ENCODE data around the gene PID1. TPM values are rescaled to one million over a fixed set of nuclear protein-coding genes. Genes with fewer than 3 reads are reported as not detected.

PID1 gene
- polyA plus RNA-seq, 1 donor, result 12.4 TPM

DNA sequence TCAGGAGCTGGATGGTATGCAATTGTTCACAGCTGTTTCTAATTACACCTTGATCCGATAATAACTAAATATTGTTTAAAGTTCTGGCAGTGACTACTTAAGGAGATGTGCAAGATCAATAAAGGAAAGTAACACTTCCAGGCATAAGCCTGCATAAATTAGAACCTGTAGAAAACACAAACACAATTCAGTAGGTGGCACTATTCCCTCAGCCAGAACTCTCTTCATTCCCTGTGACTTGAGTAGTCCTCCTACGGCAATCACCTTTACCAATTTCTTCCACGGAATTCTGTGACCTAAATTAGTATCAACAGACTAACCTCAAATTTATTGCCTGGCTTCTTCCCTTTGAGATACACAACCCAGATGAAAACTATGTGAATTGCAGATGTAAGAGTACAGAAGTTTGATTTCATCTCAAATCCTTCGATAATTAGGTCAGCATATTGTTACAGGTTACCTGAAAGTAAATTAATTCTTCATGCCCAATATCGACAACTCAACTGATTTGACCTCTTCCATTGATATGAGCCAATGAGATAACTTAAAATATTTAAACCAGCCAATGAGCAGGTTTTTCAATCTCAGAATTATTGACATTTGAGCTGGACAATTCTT is 137.8 kb downstream of the PID1 start:
- no peaks in the 10 kb centered on the region for H3K27me3 ChIP-seq (ENCODE audit: control insufficient read depth, insufficient read depth, low read length)
- 25% methylated on average over 2 of the region's 5 CpGs for WGBS (ENCODE audit: insufficient coverage, low lambda C conversion rate)
- DNase-seq, result peak; percentile 31 to 72
- H3K27ac ChIP-seq (ENCODE audit: low read length), result no peak overlapping the region
- no peaks in the 10 kb centered on the region for H3K9me3 ChIP-seq (ENCODE audit: control insufficient read depth, low read depth, low read length)
- H3K4me1 ChIP-seq (ENCODE audit: control insufficient read depth, insufficient read depth, low read length), result peaks cover 15% of the 10 kb centered on the region
- H3K4me3 ChIP-seq (ENCODE audit: low read length), result no peak overlapping the region
- no peaks in the 10 kb centered on the region for H3K36me3 ChIP-seq (ENCODE audit: control insufficient read depth, insufficient read depth, low read length)

DNA sequence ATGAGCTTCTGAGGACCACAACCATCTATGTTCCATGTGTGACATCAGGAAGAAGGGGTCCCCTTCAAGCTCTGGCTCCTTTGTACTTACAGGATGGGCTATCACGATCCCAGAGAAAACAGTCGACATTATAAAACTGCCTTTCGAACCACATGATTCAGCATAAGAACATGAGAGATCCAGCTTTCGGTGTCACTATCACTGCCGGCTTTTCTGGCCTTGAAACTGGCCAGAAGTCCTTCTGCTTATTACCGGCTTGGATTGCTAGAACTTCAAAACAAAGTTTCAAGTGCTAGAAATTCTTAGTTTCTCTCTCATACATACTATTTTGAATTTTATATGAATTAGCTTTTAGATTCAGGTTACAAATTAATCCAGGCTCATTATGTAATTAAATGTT is 138.9 kb downstream of the PID1 start:
- Histone ChIP-seq H3K4me3 (ENCODE audit: low read length) (no peak overlapping the region), H3K9me3 (ENCODE audit: control insufficient read depth, low read depth, low read length) (no peaks in the 10 kb centered on the region), H3K27ac (ENCODE audit: low read length) (no peak overlapping the region), H3K36me3 (ENCODE audit: control insufficient read depth, insufficient read depth, low read length) (no peaks in the 10 kb centered on the region), H3K4me1 (ENCODE audit: control insufficient read depth, insufficient read depth, low read length) (peaks cover 10% of the 10 kb centered on the region), H3K27me3 (ENCODE audit: control insufficient read depth, insufficient read depth, low read length) (no peaks in the 10 kb centered on the region)
- no CpG with 5 or more reads among the region's 6 CpGs for WGBS (ENCODE audit: insufficient coverage, low lambda C conversion rate)
- no peak for DNase-seq

DNA sequence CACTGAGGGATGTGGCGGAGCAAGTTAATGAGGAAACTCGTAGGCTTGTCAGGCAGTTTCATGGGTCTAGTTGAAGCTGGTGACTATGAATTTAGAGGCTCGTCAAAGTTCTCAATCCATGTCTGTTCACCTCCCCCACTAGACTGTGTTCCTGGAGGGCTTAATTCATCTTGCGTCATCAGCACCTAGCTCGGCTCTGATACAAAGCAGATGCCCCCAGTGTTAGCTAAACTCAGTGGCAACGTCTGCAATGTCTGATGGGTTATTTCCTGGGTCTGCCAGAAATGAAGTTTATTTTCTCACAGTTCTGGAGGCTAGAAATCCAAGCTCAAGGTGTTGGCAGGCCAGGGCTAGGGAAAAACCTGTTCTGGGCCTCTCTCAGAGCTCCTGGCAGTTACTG is 140.6 kb downstream of the PID1 start:
- no peaks in the 10 kb centered on the region for H3K27me3 ChIP-seq (ENCODE audit: control insufficient read depth, insufficient read depth, low read length)
- peak in 1 of 2 donors; percentile 43 for DNase-seq
- H3K4me1 ChIP-seq (ENCODE audit: control insufficient read depth, insufficient read depth, low read length), result peaks cover 10% of the 10 kb centered on the region
- H3K9me3 ChIP-seq (ENCODE audit: control insufficient read depth, low read depth, low read length), result no peaks in the 10 kb centered on the region
- H3K36me3 ChIP-seq (ENCODE audit: control insufficient read depth, insufficient read depth, low read length), result no peaks in the 10 kb centered on the region
- peak overlapping the region; percentile 83 for H3K27ac ChIP-seq (ENCODE audit: low read length)
- H3K4me3 ChIP-seq (ENCODE audit: low read length), result no peak overlapping the region
- 25% methylated on average over 2 of the region's 6 CpGs for WGBS (ENCODE audit: insufficient coverage, low lambda C conversion rate)

DNA sequence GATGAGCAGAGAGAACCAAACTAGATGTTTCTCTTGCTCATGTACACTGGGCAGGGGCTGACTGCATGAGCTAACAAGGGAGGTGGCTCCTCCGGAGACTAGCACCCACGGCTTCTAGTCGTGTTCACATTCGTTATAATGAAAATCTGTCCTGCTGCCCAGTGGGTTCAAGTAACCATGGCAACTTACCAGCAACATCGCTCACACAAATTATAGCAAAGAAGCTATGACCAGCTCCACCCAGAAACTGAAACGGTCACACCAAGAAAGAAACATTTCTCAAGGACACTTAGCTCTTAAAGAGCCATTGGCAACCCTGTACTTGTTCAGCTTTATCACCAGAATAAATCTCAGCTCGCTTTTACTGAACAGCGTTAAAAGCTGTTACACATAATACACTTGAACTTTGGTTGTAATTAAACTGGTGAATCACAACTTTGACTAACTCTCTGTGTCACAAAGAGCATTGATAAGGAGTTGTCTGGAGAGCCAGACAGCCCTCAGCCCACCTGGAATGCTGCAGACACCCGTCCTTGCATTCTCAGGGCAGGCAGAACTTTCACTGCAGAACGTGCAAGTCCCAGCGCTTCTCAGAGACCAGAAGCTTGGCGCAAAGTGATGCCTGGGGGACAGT is 141.2 kb downstream of the PID1 start:
- H3K4me3 ChIP-seq (ENCODE audit: low read length), result no peak overlapping the region
- peak overlapping the region; percentile 83 for H3K27ac ChIP-seq (ENCODE audit: low read length)
- H3K27me3 ChIP-seq (ENCODE audit: control insufficient read depth, insufficient read depth, low read length), result no peaks in the 10 kb centered on the region
- DNase-seq, result peak; percentile 77 to 91
- H3K36me3 ChIP-seq (ENCODE audit: control insufficient read depth, insufficient read depth, low read length), result no peaks in the 10 kb centered on the region
- no peaks in the 10 kb centered on the region for H3K9me3 ChIP-seq (ENCODE audit: control insufficient read depth, low read depth, low read length)
- H3K4me1 ChIP-seq (ENCODE audit: control insufficient read depth, insufficient read depth, low read length), result peaks cover 10% of the 10 kb centered on the region
- WGBS (ENCODE audit: insufficient coverage, low lambda C conversion rate), result no CpG with 5 or more reads among the region's 12 CpGs

DNA sequence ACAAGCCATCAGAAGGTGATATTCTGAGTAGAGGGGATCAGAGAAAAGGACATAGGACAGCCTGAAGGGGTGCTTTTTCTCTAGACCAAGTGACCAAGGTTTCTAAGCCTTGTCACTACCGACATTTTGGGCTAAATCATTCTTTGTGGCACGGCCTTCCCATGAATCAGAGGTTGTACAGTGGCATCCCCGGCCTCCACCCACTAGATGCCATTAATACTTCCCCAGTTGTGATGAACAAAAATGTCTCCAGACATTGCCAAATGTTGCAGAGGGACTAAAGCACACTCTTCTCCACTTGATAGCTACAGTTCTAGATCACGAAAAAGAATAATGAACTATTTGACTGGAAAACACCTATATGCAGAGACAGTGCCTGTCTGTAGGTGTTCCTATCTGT is 143.6 kb downstream of the PID1 start:
- H3K36me3 ChIP-seq (ENCODE audit: control insufficient read depth, insufficient read depth, low read length), result no peaks in the 10 kb centered on the region
- WGBS (ENCODE audit: insufficient coverage, low lambda C conversion rate), result 75% methylated on average over 2 of the region's 4 CpGs
- H3K27me3 ChIP-seq (ENCODE audit: control insufficient read depth, insufficient read depth, low read length), result no peaks in the 10 kb centered on the region
- no peak overlapping the region for H3K27ac ChIP-seq (ENCODE audit: low read length)
- DNase-seq, result no peak
- H3K4me3 ChIP-seq (ENCODE audit: low read length), result no peak overlapping the region
- peaks cover 10% of the 10 kb centered on the region for H3K4me1 ChIP-seq (ENCODE audit: control insufficient read depth, insufficient read depth, low read length)
- H3K9me3 ChIP-seq (ENCODE audit: control insufficient read depth, low read depth, low read length), result no peaks in the 10 kb centered on the region

DNA sequence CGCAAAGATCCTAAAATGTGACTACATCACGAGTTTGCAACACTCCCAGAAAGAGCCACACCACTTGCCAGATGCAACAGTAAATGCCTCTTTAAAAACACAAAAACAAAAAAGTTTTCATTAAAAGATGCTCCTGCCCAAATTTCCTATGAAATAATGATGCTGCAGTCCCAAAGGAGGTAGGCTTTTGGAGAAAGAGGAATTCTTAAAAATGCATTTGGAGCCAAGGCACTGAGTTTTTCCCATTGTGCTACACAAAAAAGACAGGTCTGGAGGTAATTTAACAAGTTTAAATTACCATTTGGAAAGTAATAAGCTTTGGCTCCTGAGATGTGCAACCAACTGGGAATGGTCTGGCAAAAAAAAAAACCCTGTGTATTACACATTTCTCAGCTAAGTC is 145.0 kb downstream of the PID1 start:
- WGBS (ENCODE audit: insufficient coverage, low lambda C conversion rate), result 100% methylated on average over 2 of the region's 2 CpGs
- Histone ChIP-seq H3K27me3 (ENCODE audit: control insufficient read depth, insufficient read depth, low read length) (no peaks in the 10 kb centered on the region), H3K4me1 (ENCODE audit: control insufficient read depth, insufficient read depth, low read length) (peaks cover 10% of the 10 kb centered on the region), H3K27ac (ENCODE audit: low read length) (no peak overlapping the region), H3K4me3 (ENCODE audit: low read length) (no peak overlapping the region), H3K36me3 (ENCODE audit: control insufficient read depth, insufficient read depth, low read length) (no peaks in the 10 kb centered on the region), H3K9me3 (ENCODE audit: control insufficient read depth, low read depth, low read length) (no peaks in the 10 kb centered on the region)
- DNase-seq, result no peak

DNA sequence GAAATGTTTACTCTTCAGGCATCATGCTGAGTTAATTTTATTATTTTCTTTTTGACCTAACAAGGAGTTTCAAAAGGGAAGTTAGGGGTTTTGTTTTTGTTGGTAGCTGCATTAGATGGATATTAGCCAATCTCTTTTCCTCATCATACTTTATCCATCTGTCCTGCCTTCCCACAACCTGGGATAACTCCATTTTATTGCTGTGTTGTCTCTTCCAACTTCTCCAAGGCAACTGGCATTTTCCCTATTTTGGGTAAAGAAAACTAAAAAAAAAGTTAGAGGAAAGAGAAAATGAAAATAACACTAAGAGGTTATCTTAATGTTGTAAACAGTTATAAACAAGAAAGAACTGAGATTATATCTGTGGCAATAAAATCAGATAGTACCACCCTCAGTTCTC is 147.0 kb downstream of the PID1 start:
- Histone ChIP-seq H3K36me3 (ENCODE audit: control insufficient read depth, insufficient read depth, low read length) (no peaks in the 10 kb centered on the region), H3K27ac (ENCODE audit: low read length) (no peak overlapping the region), H3K27me3 (ENCODE audit: control insufficient read depth, insufficient read depth, low read length) (no peaks in the 10 kb centered on the region), H3K9me3 (ENCODE audit: control insufficient read depth, low read depth, low read length) (no peaks in the 10 kb centered on the region), H3K4me1 (ENCODE audit: control insufficient read depth, insufficient read depth, low read length) (no peaks in the 10 kb centered on the region), H3K4me3 (ENCODE audit: low read length) (no peak overlapping the region)
- no peak for DNase-seq

DNA sequence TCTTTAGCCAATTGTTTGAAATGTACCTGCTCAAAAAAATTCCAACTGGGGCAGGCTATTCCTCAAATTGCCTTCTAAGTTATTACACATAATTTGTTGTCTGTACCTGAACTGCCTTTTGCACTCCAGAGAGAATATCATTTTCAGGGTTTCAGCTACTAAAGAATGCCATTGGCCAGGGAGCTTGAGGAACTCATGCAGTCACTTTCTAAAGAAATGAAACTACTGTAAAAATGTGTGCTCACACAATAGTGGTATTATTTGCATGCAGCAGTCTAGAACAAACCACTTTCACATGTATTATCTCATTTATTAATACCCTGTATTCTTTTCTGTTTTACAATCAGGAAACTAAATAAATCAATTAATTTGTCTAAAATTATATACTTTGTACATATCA is 152.2 kb downstream of the PID1 start:
- no peaks in the 10 kb centered on the region for H3K9me3 ChIP-seq (ENCODE audit: control insufficient read depth, low read depth, low read length)
- H3K4me1 ChIP-seq (ENCODE audit: control insufficient read depth, insufficient read depth, low read length), result no peaks in the 10 kb centered on the region
- H3K27ac ChIP-seq (ENCODE audit: low read length), result no peak overlapping the region
- H3K36me3 ChIP-seq (ENCODE audit: control insufficient read depth, insufficient read depth, low read length), result no peaks in the 10 kb centered on the region
- no peak for DNase-seq
- H3K4me3 ChIP-seq (ENCODE audit: low read length), result no peak overlapping the region
- no peaks in the 10 kb centered on the region for H3K27me3 ChIP-seq (ENCODE audit: control insufficient read depth, insufficient read depth, low read length)

DNA sequence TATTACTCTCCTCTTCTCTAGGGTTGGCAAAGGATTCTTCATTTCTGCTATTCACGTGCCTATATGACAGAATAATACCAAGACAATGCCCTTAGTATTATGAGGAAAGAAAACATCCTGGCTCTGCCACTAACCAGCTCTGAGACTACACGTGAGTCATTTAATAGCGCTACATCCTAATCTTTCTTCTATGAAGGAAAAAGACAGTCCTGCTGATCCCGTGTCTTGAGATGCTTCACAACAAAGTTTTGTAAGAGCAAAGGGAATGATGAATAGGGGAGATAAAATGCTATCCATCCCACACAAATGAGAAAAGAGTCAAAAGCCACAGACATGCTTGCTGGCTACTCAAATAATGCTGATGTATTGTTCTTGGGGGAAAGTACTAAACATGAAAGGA is 152.8 kb downstream of the PID1 start:
- Histone ChIP-seq H3K27ac (ENCODE audit: low read length) (no peak overlapping the region), H3K9me3 (ENCODE audit: control insufficient read depth, low read depth, low read length) (no peaks in the 10 kb centered on the region), H3K27me3 (ENCODE audit: control insufficient read depth, insufficient read depth, low read length) (no peaks in the 10 kb centered on the region), H3K4me1 (ENCODE audit: control insufficient read depth, insufficient read depth, low read length) (no peaks in the 10 kb centered on the region), H3K36me3 (ENCODE audit: control insufficient read depth, insufficient read depth, low read length) (no peaks in the 10 kb centered on the region), H3K4me3 (ENCODE audit: low read length) (no peak overlapping the region)
- DNase-seq, result no peak
- 88% methylated on average over 1 of the region's 4 CpGs for WGBS (ENCODE audit: insufficient coverage, low lambda C conversion rate)

DNA sequence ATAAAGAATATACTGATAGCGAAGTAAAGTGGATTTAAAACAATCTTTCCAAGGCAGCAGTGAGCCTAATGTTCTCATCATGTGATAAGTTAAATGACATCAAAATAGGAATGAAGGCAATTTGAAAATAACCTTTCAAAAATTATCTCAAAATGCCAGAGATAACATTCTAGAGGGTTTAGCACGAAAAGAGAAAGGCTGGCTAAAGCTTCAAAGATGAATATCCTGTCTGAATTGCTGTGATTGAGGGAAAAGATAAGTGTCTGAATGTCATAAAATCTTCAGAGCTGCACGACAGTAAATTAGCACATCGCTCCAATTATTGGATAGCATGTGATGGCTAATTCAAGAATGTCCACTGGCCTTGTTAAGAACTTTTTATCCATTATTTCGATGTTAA is 159.3 kb downstream of the PID1 start:
- Histone ChIP-seq H3K27ac (ENCODE audit: low read length) (no peak overlapping the region), H3K36me3 (ENCODE audit: control insufficient read depth, insufficient read depth, low read length) (no peaks in the 10 kb centered on the region), H3K4me3 (ENCODE audit: low read length) (no peak overlapping the region), H3K27me3 (ENCODE audit: control insufficient read depth, insufficient read depth, low read length) (no peaks in the 10 kb centered on the region), H3K4me1 (ENCODE audit: control insufficient read depth, insufficient read depth, low read length) (no peaks in the 10 kb centered on the region), H3K9me3 (ENCODE audit: control insufficient read depth, low read depth, low read length) (no peaks in the 10 kb centered on the region)
- no peak for DNase-seq
- WGBS (ENCODE audit: insufficient coverage, low lambda C conversion rate), result 69% methylated on average over 3 of the region's 5 CpGs

DNA sequence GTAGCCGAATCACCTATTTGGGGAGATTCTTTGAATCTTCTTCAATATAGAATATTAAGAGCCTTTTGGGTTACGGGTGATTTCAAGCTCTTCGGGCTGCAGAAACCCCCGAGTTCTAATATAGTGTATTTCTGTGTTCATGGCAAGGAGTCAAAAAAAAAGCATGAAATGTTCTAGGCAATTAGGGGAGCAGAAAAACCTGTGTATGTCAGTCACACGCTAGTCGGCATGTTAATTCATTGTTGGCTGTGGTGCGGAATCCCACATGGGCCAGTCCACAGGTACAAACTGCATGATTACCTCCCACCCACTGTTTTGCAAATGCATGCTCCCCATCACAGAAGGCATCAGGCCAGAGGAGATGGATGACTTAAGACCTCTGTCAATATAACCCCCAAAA is 161.9 kb downstream of the PID1 start:
- Histone ChIP-seq H3K4me1 (ENCODE audit: control insufficient read depth, insufficient read depth, low read length) (peaks cover 10% of the 10 kb centered on the region), H3K27ac (ENCODE audit: low read length) (no peak overlapping the region), H3K36me3 (ENCODE audit: control insufficient read depth, insufficient read depth, low read length) (no peaks in the 10 kb centered on the region), H3K9me3 (ENCODE audit: control insufficient read depth, low read depth, low read length) (no peaks in the 10 kb centered on the region), H3K4me3 (ENCODE audit: low read length) (no peak overlapping the region), H3K27me3 (ENCODE audit: control insufficient read depth, insufficient read depth, low read length) (no peaks in the 10 kb centered on the region)
- no CpG with 5 or more reads among the region's 7 CpGs for WGBS (ENCODE audit: insufficient coverage, low lambda C conversion rate)
- DNase-seq, result no peak
